HepG2 (cell line): ENCODE measurements around the gene OPN5. TPM values are rescaled to one million over a fixed set of nuclear protein-coding genes. Genes with fewer than 3 reads are reported as not detected.

Experiments
- AKAP8 ChIP-seq: sonication (generic); formaldehyde crosslinking; IDR thresholded peaks from 2 replicates; pipeline ENCODE4 v1.5.1; 2020; ENCODE audit warnings: mild to moderate bottlenecking, missing genetic modification reagents
- E2F2 ChIP-seq: sonication (generic); formaldehyde crosslinking; IDR thresholded peaks from 2 replicates; pipeline ENCODE4 v1.4.0; 2020; ENCODE audit warnings: missing genetic modification reagents, borderline replicate concordance
- ESRRA ChIP-seq: sonication (generic); formaldehyde crosslinking; IDR thresholded peaks from 2 replicates; pipeline ENCODE4 v1.5.1; 2020; ENCODE audit warnings: mild to moderate bottlenecking, low read depth, missing genetic modification reagents
- FOXP1 ChIP-seq, 2 experiments: fragments of 450-650 bp in 1 of 2; IDR thresholded peaks; 2 replicates each; pipeline ENCODE4 v1.6.1; 2017 to 2018; ENCODE audit warnings: antibody characterized with exemption in 1 of 2
- HMGXB4 ChIP-seq, 2 experiments: sonication (generic) in 1 of 2; formaldehyde crosslinking in 1 of 2; IDR thresholded peaks; 2 replicates each; pipeline versions ENCODE4 v1.4.0 to v1.6.1; 2018 to 2020; ENCODE audit warnings: missing genetic modification reagents in 2 of 2, borderline replicate concordance in 1 of 2, low read depth in 1 of 2, mild to moderate bottlenecking in 1 of 2, missing biosample characterization in 1 of 2
- MBNL3 ChIP-seq: fragments of 250-450 bp; sonication (Bioruptor Pico); conservative IDR thresholded peaks from 2 replicates; pipeline ENCODE4 v1.8.0; 2022; ENCODE audit warnings: mild to moderate bottlenecking, inconsistent platforms
- MXD4 ChIP-seq: IDR thresholded peaks from 2 replicates; pipeline ENCODE4 v1.6.1; 2016; ENCODE audit warnings: mild to moderate bottlenecking, missing biosample characterization, missing genetic modification reagents
- SCMH1 ChIP-seq: sonication (generic); formaldehyde crosslinking; IDR thresholded peaks from 2 replicates; pipeline ENCODE4 v1.9.0; 2021; ENCODE audit warnings: missing genetic modification reagents, mild to moderate bottlenecking, borderline replicate concordance
- TAF1 ChIP-seq: sonication (generic); formaldehyde crosslinking; IDR thresholded peaks from 2 replicates; pipeline ENCODE4 v1.4.0; 2020; ENCODE audit warnings: missing genetic modification reagents
- THRA ChIP-seq: sonication (generic); formaldehyde crosslinking; IDR thresholded peaks from 2 replicates; pipeline ENCODE4 v1.4.0; 2020; ENCODE audit warnings: missing genetic modification reagents, borderline replicate concordance
- TSC22D2 ChIP-seq: sonication (generic); formaldehyde crosslinking; IDR thresholded peaks from 2 replicates; pipeline ENCODE4 v1.5.1; 2020; ENCODE audit warnings: missing genetic modification reagents, mild to moderate bottlenecking, borderline replicate concordance
- U2AF2 ChIP-seq: fragments of 200-400 bp; formaldehyde crosslinking; IDR thresholded peaks from 2 replicates; pipeline ENCODE4 v1.6.1; 2017; ENCODE audit warnings: low read depth, mild to moderate bottlenecking, low read length
- ZBTB42 ChIP-seq: sonication (generic); formaldehyde crosslinking; IDR thresholded peaks from 2 replicates; pipeline ENCODE4 v1.5.0; 2020; ENCODE audit warnings: mild to moderate bottlenecking, missing genetic modification reagents
- ZFP37 ChIP-seq: sonication (generic); formaldehyde crosslinking; IDR thresholded peaks from 2 replicates; pipeline ENCODE4 v1.4.0; 2020; ENCODE audit warnings: missing genetic modification reagents, borderline replicate concordance
- ZFP62 ChIP-seq: sonication (generic); formaldehyde crosslinking; IDR thresholded peaks from 2 replicates; pipeline ENCODE4 v1.4.0; 2020; ENCODE audit warnings: missing genetic modification reagents
- ZKSCAN5 ChIP-seq: sonication (generic); formaldehyde crosslinking; IDR thresholded peaks from 2 replicates; pipeline ENCODE4 v1.5.1; 2020; ENCODE audit warnings: mild to moderate bottlenecking, missing genetic modification reagents
- ZNF101 ChIP-seq: sonication (generic); formaldehyde crosslinking; IDR thresholded peaks from 2 replicates; pipeline ENCODE4 v1.4.0; 2020; ENCODE audit warnings: mild to moderate bottlenecking, low read depth, missing genetic modification reagents, borderline replicate concordance
- ZNF292 ChIP-seq: sonication (generic); formaldehyde crosslinking; IDR thresholded peaks from 2 replicates; pipeline ENCODE4 v1.8.1; 2022; ENCODE audit warnings: mild to moderate bottlenecking, low read depth, missing genetic modification reagents, borderline replicate concordance
- ZNF44 ChIP-seq: sonication (generic); formaldehyde crosslinking; IDR thresholded peaks from 2 replicates; pipeline ENCODE4 v1.5.1; 2020; ENCODE audit warnings: mild to moderate bottlenecking, missing genetic modification reagents
- ZNF547 ChIP-seq: sonication (generic); formaldehyde crosslinking; IDR thresholded peaks from 2 replicates; pipeline ENCODE4 v1.5.1; 2020; ENCODE audit warnings: mild to moderate bottlenecking, missing genetic modification reagents
- ZNF550 ChIP-seq: sonication (generic); formaldehyde crosslinking; IDR thresholded peaks from 2 replicates; pipeline ENCODE4 v1.4.0; 2020; ENCODE audit warnings: mild to moderate bottlenecking, missing genetic modification reagents, borderline replicate concordance
- ZNF672 ChIP-seq: sonication (generic); formaldehyde crosslinking; IDR thresholded peaks from 2 replicates; pipeline ENCODE4 v1.8.1; 2022; ENCODE audit warnings: missing genetic modification reagents
- ZNF782 ChIP-seq: sonication (generic); formaldehyde crosslinking; IDR thresholded peaks from 2 replicates; pipeline ENCODE4 v1.4.0; 2020; ENCODE audit warnings: missing genetic modification reagents, mild to moderate bottlenecking, borderline replicate concordance
- ZNF83 ChIP-seq: sonication (generic); formaldehyde crosslinking; IDR thresholded peaks from 2 replicates; pipeline ENCODE4 v1.4.0; 2020; ENCODE audit warnings: missing genetic modification reagents, mild to moderate bottlenecking, borderline replicate concordance
- polyA plus RNA-seq, 8 experiments: library from polyadenylated mRNA; depleted of rRNA in 3 of 8; stranded (reverse) in 7 of 8; unstranded in 1 of 8; fragments of >200 nt; fragmentation: Illumina TruSeq in 4 of 8; extraction: Trizol in 4 of 8; gene quantifications; 2 replicates each; pipeline versions ENCODE4 v1.2.1 to v1.2.3, GENCODE V29; 2011 to 2016; ENCODE audit warnings: low read depth in 4 of 8, missing spikeins in 1 of 8, mixed read lengths in 1 of 8; ENCODE audit not compliant: insufficient read depth in 1 of 8
- total RNA-seq, 5 experiments: library from RNA; depleted of rRNA; stranded (reverse); fragments of >200 nt; fragmentation: Illumina TruSeq; extraction: Trizol; gene quantifications; 2 replicates each; pipeline ENCODE4 v1.2.3, GENCODE V29; 2016; ENCODE audit warnings: low read depth in 1 of 5

The OPN5 gene
- total and polyA plus RNA-seq, 2 of the 13 experiments (the other 11 are each of a cell fraction or from before 2014, with no cell fraction given) = not detected

- TF ChIP-seq MXD4 (CRISPR knock-in tag) (no peak), ZBTB42 (CRISPR knock-in tag) (no peak), ZFP37 (CRISPR knock-in tag) (no peak), ZNF292 (CRISPR knock-in tag) (no peak), ZNF44 (CRISPR knock-in tag) (no peak), U2AF2 (no peak), E2F2 (CRISPR knock-in tag) (no peak), ESRRA (CRISPR knock-in tag) (no peak), ZNF550 (CRISPR knock-in tag) (no peak), TSC22D2 (no peak), FOXP1 (IDR thresholded peaks at IDR 0.05) (no peak), FOXP1 (CRISPR knock-in tag; IDR thresholded peaks at IDR 0.05) (no peak), ZNF782 (CRISPR knock-in tag) (no peak), MBNL3 (CRISPR knock-in tag) (no peak), HMGXB4 (CRISPR knock-in tag; IDR thresholded peaks at IDR 0.05; ENCODE audit: borderline replicate concordance in 1 of 2, low read depth in 1 of 2) (peak in 1 of 2 experiments; percentile 23; a peak in 1 of 4 replicates), ZFP62 (CRISPR knock-in tag) (no peak), TAF1 (CRISPR knock-in tag) (no peak), ZKSCAN5 (no peak), AKAP8 (CRISPR knock-in tag) (no peak), SCMH1 (CRISPR knock-in tag) (no peak), THRA (CRISPR knock-in tag) (no peak), ZNF547 (CRISPR knock-in tag) (no peak), ZNF672 (CRISPR knock-in tag) (no peak), ZNF83 (CRISPR knock-in tag) (no peak), ZNF101 (CRISPR knock-in tag) (no peak)
Measured at GRCh38 chr6:47780510-47781356, 1.1 kb upstream of the OPN5 start (continued).
